OCI-LY1 (cell line): Measurements from ENCODE around the gene PXN.

Experiments
- EZH2 ChIP-seq: fragments of 200-600 bp; sonication (generic), shearing (Covaris generic); IDR thresholded peaks from 2 replicates; pipeline ENCODE4 v1.8.0; 2017; ENCODE audit warnings: borderline replicate concordance, mixed run types, mild to moderate bottlenecking, antibody characterized with exemption, low read length, moderate library complexity, mixed read lengths
- TF ChIP-seq, protein P1 (sequence below): fragments of 200-600 bp; sonication (generic), shearing (Covaris generic); IDR thresholded peaks from 2 replicates; pipeline ENCODE4 v1.5.1; 2017; ENCODE audit warnings: mild to moderate bottlenecking, antibody characterized with exemption, low read length, moderate library complexity, mixed read lengths

DNA sequence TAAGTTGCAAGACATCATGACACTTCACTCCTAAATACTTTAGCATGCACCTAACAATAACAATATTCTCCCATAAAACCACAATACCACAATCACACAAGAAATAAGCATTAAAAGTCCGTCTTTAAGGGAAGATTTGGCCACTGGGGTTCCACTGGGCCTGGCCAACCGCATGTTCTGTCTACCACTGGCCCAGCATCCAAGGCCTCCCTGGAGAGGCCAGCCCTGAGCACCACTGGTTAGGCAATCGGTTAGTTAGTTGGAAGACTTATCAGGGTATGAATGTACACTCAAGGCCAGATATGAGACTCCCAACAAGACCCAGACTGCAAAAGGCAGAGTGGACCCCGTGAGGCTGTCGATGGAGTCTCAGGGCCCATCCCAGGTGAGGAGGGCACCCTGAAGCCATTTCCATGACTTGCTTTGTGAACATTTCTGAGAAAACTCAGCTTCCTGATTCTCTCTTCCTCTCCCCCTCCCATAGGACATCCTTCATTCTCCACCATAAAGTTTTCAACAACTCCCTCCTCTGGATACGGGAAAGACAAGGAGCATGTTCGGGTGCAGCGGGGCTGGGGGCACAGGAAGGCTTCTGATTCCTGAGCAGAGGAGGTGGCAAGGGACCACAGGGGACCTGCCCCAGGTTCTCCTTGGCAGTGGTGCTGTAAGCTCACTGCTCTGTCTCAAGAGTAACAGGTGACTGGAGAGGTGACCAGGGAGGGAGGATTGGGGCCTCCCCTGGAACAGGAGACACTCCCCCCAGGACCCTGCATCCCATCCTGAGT, 5.9 kb downstream of the PXN start:
- TF ChIP-seq, protein P1, sequence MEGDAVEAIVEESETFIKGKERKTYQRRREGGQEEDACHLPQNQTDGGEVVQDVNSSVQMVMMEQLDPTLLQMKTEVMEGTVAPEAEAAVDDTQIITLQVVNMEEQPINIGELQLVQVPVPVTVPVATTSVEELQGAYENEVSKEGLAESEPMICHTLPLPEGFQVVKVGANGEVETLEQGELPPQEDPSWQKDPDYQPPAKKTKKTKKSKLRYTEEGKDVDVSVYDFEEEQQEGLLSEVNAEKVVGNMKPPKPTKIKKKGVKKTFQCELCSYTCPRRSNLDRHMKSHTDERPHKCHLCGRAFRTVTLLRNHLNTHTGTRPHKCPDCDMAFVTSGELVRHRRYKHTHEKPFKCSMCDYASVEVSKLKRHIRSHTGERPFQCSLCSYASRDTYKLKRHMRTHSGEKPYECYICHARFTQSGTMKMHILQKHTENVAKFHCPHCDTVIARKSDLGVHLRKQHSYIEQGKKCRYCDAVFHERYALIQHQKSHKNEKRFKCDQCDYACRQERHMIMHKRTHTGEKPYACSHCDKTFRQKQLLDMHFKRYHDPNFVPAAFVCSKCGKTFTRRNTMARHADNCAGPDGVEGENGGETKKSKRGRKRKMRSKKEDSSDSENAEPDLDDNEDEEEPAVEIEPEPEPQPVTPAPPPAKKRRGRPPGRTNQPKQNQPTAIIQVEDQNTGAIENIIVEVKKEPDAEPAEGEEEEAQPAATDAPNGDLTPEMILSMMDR: no peak
- no peak for TF ChIP-seq EZH2
